ENCODE results near the gene TSPAN15.
"Not testable (repeated sequence)": the region's sequence is repeated elsewhere in the genome, so short reads cannot be mapped to it uniquely, and the experiment has no call there.

TSPAN15 gene

GRCh38 chr10:69467928-69468750 is 16.9 kb downstream of the TSPAN15 start:
- DNase-seq: no peak

GRCh38 chr10:69468751-69469089 is 17.5 kb downstream of the TSPAN15 start:
- no peak for DNase-seq

GRCh38 chr10:69469976-69470375 is 18.7 kb downstream of the TSPAN15 start:
- DNase-seq: no peak

- DNase-seq: no peak
These were observed 19.5 kb downstream of the TSPAN15 start for GRCh38 chr10:69470463-69471384.

GRCh38 chr10:69472142-69472541 is 20.9 kb downstream of the TSPAN15 start:
- no peak for DNase-seq

- no peak for DNase-seq
These were observed 21.3 kb downstream of the TSPAN15 start for GRCh38 chr10:69472544-69472943.

GRCh38 chr10:69473304-69473990 is 22.2 kb downstream of the TSPAN15 start:
- DNase-seq: no peak

GRCh38 chr10:69474742-69475432 is 23.6 kb downstream of the TSPAN15 start:
- DNase-seq: no peak

- DNase-seq: no peak
These were observed 24.2 kb downstream of the TSPAN15 start for GRCh38 chr10:69475433-69475830.

- no peak for DNase-seq
These were observed 26.8 kb downstream of the TSPAN15 start for GRCh38 chr10:69477968-69478597.

- DNase-seq: no peak
These were observed 28.2 kb downstream of the TSPAN15 start for GRCh38 chr10:69479240-69480067.

- DNase-seq: no peak
These were observed 28.8 kb downstream of the TSPAN15 start for GRCh38 chr10:69480068-69480412.

GRCh38 chr10:69481305-69481704 is 30.0 kb downstream of the TSPAN15 start:
- DNase-seq: no peak

- no peak for DNase-seq
These were observed 30.7 kb downstream of the TSPAN15 start for GRCh38 chr10:69481811-69482524.

- DNase-seq: no peak
These were observed 32.7 kb downstream of the TSPAN15 start for GRCh38 chr10:69483963-69484362.

GRCh38 chr10:69484736-69485135 is 33.5 kb downstream of the TSPAN15 start:
- no peak for DNase-seq

GRCh38 chr10:69486922-69487730 is 35.9 kb downstream of the TSPAN15 start:
- DNase-seq: no peak

GRCh38 chr10:69488149-69488844 is 37.0 kb downstream of the TSPAN15 start:
- DNase-seq: not testable (repeated sequence)

GRCh38 chr10:69488856-69489255 is 37.6 kb downstream of the TSPAN15 start:
- DNase-seq: not testable (repeated sequence)

Data from CD4-positive, alpha-beta T cell treated with Interleukin-21 for 1 hour (primary cell).